Parathyroid adenoma (tissue), 2 donors: ENCODE data around the gene KRT12.
"Not testable (repeated sequence)": the region's sequence is repeated elsewhere in the genome, so short reads cannot be mapped to it uniquely, and the experiment has no call there.

ENCODE experiments used
- H2AFZ ChIP-seq: fragments of 300-600 bp; sonication (generic); one replicate; pipeline ENCODE4 v1.7.0; 2017; ENCODE audit warnings: antibody characterized with exemption, mild to moderate bottlenecking
- H3K27ac ChIP-seq: fragments of 300-600 bp; sonication (generic); one replicate; pipeline ENCODE4 v1.7.0; 2017
- H3K27me3 ChIP-seq: fragments of 300-600 bp; sonication (generic); one replicate; pipeline ENCODE4 v1.7.0; 2017; ENCODE audit warnings: low read length; ENCODE audit not compliant: control insufficient read depth, insufficient read depth
- H3K36me3 ChIP-seq: fragments of 300-600 bp; sonication (generic); one replicate; pipeline ENCODE4 v1.7.0; 2017; ENCODE audit warnings: low read length; ENCODE audit not compliant: control insufficient read depth, insufficient read depth
- H3K4me1 ChIP-seq: fragments of 300-600 bp; sonication (generic); one replicate; pipeline ENCODE4 v1.7.0; 2017; ENCODE audit warnings: control low read depth
- H3K4me2 ChIP-seq: fragments of 300-600 bp; sonication (generic); one replicate; pipeline ENCODE4 v1.7.0; 2017; ENCODE audit warnings: low read length
- H3K4me3 ChIP-seq: fragments of 300-600 bp; sonication (generic); one replicate; pipeline ENCODE4 v1.7.0; 2017; ENCODE audit warnings: low read depth, low read length
- H3K79me2 ChIP-seq: fragments of 300-600 bp; sonication (generic); one replicate; pipeline ENCODE4 v1.7.0; 2017; ENCODE audit warnings: control low read depth
- H3K9ac ChIP-seq: fragments of 300-600 bp; sonication (generic); one replicate; pipeline ENCODE4 v1.7.0; 2017; ENCODE audit warnings: mild to moderate bottlenecking
- H3K9me3 ChIP-seq: fragments of 300-600 bp; sonication (generic); one replicate; pipeline ENCODE4 v1.7.0; 2017; ENCODE audit warnings: low read length; ENCODE audit not compliant: control insufficient read depth
- TF ChIP-seq, protein P1 (sequence below): fragments of 300-600 bp; sonication (generic); IDR thresholded peaks from one replicate; pipeline ENCODE4 v1.7.0; 2017; ENCODE audit warnings: antibody characterized with exemption, mild to moderate bottlenecking
- donor health status: primary hyperparathyroidism.

The KRT12 gene

GRCh38 chr17:40862985-40863733 is 3.9 kb downstream of the KRT12 start:
- Histone ChIP-seq H3K4me1 (no peaks in the 10 kb centered on the region), H3K9me3 (no peaks in the 10 kb centered on the region), H3K36me3 (no peaks in the 10 kb centered on the region), H3K27ac (no peak overlapping the region), H3K4me3 (no peak overlapping the region), H3K9ac (no peak overlapping the region), H3K79me2 (no peaks in the 10 kb centered on the region), H2AFZ (no peak overlapping the region), H3K27me3 (no peaks in the 10 kb centered on the region), H3K4me2 (no peak overlapping the region)
- TF ChIP-seq, protein P1, sequence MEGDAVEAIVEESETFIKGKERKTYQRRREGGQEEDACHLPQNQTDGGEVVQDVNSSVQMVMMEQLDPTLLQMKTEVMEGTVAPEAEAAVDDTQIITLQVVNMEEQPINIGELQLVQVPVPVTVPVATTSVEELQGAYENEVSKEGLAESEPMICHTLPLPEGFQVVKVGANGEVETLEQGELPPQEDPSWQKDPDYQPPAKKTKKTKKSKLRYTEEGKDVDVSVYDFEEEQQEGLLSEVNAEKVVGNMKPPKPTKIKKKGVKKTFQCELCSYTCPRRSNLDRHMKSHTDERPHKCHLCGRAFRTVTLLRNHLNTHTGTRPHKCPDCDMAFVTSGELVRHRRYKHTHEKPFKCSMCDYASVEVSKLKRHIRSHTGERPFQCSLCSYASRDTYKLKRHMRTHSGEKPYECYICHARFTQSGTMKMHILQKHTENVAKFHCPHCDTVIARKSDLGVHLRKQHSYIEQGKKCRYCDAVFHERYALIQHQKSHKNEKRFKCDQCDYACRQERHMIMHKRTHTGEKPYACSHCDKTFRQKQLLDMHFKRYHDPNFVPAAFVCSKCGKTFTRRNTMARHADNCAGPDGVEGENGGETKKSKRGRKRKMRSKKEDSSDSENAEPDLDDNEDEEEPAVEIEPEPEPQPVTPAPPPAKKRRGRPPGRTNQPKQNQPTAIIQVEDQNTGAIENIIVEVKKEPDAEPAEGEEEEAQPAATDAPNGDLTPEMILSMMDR: no peak

- H3K9me3 ChIP-seq: no peaks in the 10 kb centered on the region
- no peak overlapping the region for H3K4me3 ChIP-seq
- no peak overlapping the region for H3K4me2 ChIP-seq
- H3K36me3 ChIP-seq: no peaks in the 10 kb centered on the region
- H3K9ac ChIP-seq: no peak overlapping the region
- no peaks in the 10 kb centered on the region for H3K79me2 ChIP-seq
- no peak overlapping the region for H2AFZ ChIP-seq
- no peak overlapping the region for H3K27ac ChIP-seq
- TF ChIP-seq, protein P1: no peak
- H3K27me3 ChIP-seq: no peaks in the 10 kb centered on the region
- no peaks in the 10 kb centered on the region for H3K4me1 ChIP-seq
Observed at GRCh38 chr17:40859536-40859935, 7.5 kb downstream of the KRT12 start.

DNA sequence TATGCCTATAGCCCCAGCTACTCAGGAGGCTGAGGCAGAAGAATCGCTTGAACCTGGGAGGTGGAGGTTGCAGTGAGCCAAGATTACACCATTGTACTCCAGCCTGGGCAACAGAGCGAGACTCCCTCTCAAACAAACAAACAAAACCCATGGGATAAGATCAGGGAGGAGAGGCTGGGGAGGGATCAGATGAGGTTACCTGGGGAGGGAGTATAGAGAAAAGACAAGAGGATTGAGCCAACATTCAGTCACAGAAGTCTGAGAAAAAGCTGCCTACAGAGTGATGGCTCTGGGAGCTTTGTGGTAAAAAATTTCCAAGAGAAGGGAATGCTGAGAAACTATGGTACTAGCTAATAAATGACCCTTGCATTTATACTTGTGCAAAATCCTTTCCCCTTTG is 8.4 kb downstream of the KRT12 start:
- not testable (repeated sequence) for H3K36me3 ChIP-seq, H3K9ac ChIP-seq, H3K79me2 ChIP-seq, H3K4me1 ChIP-seq, H3K27ac ChIP-seq, H3K9me3 ChIP-seq, H3K4me3 ChIP-seq, H3K4me2 ChIP-seq, H3K27me3 ChIP-seq, H2AFZ ChIP-seq

GRCh38 chr17:40857535-40857934 is 9.5 kb downstream of the KRT12 start:
- no peaks in the 10 kb centered on the region for H3K4me1 ChIP-seq

DNA sequence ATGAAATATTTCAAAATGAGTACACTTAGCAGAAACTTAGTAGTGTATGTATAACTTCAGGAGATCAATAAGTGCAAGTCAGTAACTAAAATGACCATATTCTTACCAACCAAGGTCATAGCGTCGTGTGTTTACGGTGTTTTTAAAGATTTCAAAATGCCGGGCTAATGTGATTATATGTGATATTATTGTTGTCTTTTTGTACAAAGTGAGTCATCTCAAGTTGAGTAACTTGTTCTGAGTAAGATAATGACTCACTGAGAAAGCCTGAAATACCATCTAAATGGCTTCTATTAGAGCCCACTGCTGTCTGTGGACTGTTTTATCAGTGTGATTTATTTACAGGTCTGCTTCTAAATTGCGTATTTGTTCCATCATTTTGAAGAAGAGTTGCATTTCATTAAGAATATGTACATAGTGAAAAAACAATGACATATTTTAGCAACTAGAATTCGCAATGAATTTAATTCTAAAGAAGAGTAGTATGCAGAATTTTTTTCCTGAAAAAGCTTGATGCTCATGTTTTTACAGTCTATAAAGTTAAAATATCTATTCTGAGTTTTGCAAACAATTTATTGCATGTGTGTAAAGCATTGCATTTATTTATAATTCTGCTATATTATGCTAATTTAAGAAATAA is 12.7 kb downstream of the KRT12 start:
- Histone ChIP-seq H3K27me3 (no peaks in the 10 kb centered on the region), H3K9me3 (no peaks in the 10 kb centered on the region), H3K4me3 (no peak overlapping the region), H3K4me2 (no peak overlapping the region), H3K36me3 (no peaks in the 10 kb centered on the region), H3K79me2 (no peaks in the 10 kb centered on the region), H3K27ac (no peak overlapping the region), H3K4me1 (no peaks in the 10 kb centered on the region), H2AFZ (no peak overlapping the region), H3K9ac (no peak overlapping the region)
- TF ChIP-seq, protein P1: no peak

More at GRCh38 chr17:40857535-40857934, 9.5 kb downstream of the KRT12 start:
- H3K4me2 ChIP-seq: no peak overlapping the region
- no peaks in the 10 kb centered on the region for H3K36me3 ChIP-seq
- no peak overlapping the region for H3K27ac ChIP-seq
- H3K9ac ChIP-seq: no peak overlapping the region
- H3K27me3 ChIP-seq: no peaks in the 10 kb centered on the region
- no peaks in the 10 kb centered on the region for H3K9me3 ChIP-seq
- no peaks in the 10 kb centered on the region for H3K79me2 ChIP-seq
- H2AFZ ChIP-seq: no peak overlapping the region
- TF ChIP-seq, protein P1: no peak
- no peak overlapping the region for H3K4me3 ChIP-seq
